K562 (cell line): ENCODE data around the gene POGZ. TPM values are rescaled to one million over a fixed set of nuclear protein-coding genes. Genes with fewer than 3 reads are reported as not detected.

Experiments used
- ATAC-seq: fragments of 200-7000 bp; cut with Tn5 transposase; 3 replicates; pipeline ENCODE4 v1.9.1; 2020; ENCODE audit warnings: moderate library complexity
- BruUV-seq: library from RNA; stranded (reverse); fragments of 400-500 nt; replicated peaks from 2 replicates; lab custom pipeline; 2021; lab: Mats Ljungman, UMichigan
- CTCF ChIA-PET: fragments of 300-600 bp; formaldehyde crosslinking; extraction: SDS; loops from one replicate; lab custom pipeline; 2021; ENCODE audit warnings: low intra/inter-chr PET ratio; lab: Yijun Ruan, JAX
- POLR2A ChIA-PET: fragments of 300-600, 350-650 bp; sonication (Branson Sonifier 250); formaldehyde crosslinking; extraction: SDS; loops from one replicate; lab custom pipeline; 2021; ENCODE audit warnings: antibody characterized with exemption, inconsistent platforms; lab: Yijun Ruan, JAX
- DNase-seq, 4 experiments: peaks; one replicate each; pipeline versions ENCODE4 v3.0.0 to v3.0.0-alpha.2; 2011 to 2018; ENCODE audit warnings: low spot score in 3 of 4, mixed read lengths in 3 of 4; ENCODE audit errors: extremely low read depth in 1 of 4
- FAIRE-seq: peaks from 2 replicates; lab custom pipeline; 2011; peaks lifted over from hg19 to GRCh38; lab: Jason Lieb, UNC
- H2AFZ ChIP-seq: 2 replicates; pipeline ENCODE4 v1.6.0; 2011; ENCODE audit warnings: low read depth, low read length, control low read depth, inconsistent platforms
- H3K27ac ChIP-seq: fragments of 200-600 bp; 3 replicates; pipeline ENCODE4 v1.8.0; 2011; ENCODE audit warnings: low read depth, mild to moderate bottlenecking, control low read depth, inconsistent platforms, low read length, moderate library complexity, mixed read lengths; ENCODE audit errors: extremely low read depth
- H3K27me3 ChIP-seq, 2 experiments: fragments of 300-600 bp in 1 of 2; 2 replicates in 1 of 2; 3 replicates in 1 of 2; pipeline versions ENCODE4 v1.6.0 to v1.8.0; 2011; ENCODE audit warnings: inconsistent platforms in 2 of 2, low read length in 2 of 2, mild to moderate bottlenecking in 1 of 2, mixed read lengths in 1 of 2, moderate library complexity in 1 of 2; ENCODE audit not compliant: control insufficient read depth in 2 of 2, insufficient read depth in 2 of 2
- H3K36me3 ChIP-seq: fragments of 300-600 bp; 3 replicates; pipeline ENCODE4 v1.8.0; 2011; ENCODE audit warnings: mild to moderate bottlenecking, low read length, inconsistent platforms; ENCODE audit not compliant: control insufficient read depth, insufficient read depth
- H3K4me1 ChIP-seq, 2 experiments: fragments of 200-600 bp in 1 of 2; replicated peaks in 1 of 2; 2 replicates in 1 of 2; 3 replicates in 1 of 2; pipeline versions ENCODE4 v1.5.1 to v1.8.0; 2011; ENCODE audit warnings: inconsistent platforms in 2 of 2, low read length in 2 of 2, mild to moderate bottlenecking in 1 of 2, mixed read lengths in 1 of 2, moderate library complexity in 1 of 2; ENCODE audit not compliant: control insufficient read depth in 2 of 2, insufficient read depth in 2 of 2
- H3K4me2 ChIP-seq: 2 replicates; pipeline ENCODE4 v1.6.1; 2011; ENCODE audit warnings: low read length, control low read depth, inconsistent platforms, mixed read lengths; ENCODE audit not compliant: insufficient read depth
- H3K4me3 ChIP-seq: fragments of 200-600 bp; sonication (generic), shearing (Covaris generic); 2 replicates; pipeline ENCODE4 v1.5.1; 2016; ENCODE audit warnings: control low read depth, inconsistent platforms
- H3K79me2 ChIP-seq: fragments of 200-600 bp; 3 replicates; pipeline ENCODE4 v1.8.0; 2011; ENCODE audit warnings: low read length, inconsistent platforms; ENCODE audit not compliant: control insufficient read depth, insufficient read depth
- H3K9ac ChIP-seq, 2 experiments: 2 replicates each; pipeline versions ENCODE4 v1.6.0 to v1.6.1; 2011; ENCODE audit warnings: low read depth in 2 of 2, low read length in 2 of 2, control low read depth in 1 of 2, inconsistent platforms in 1 of 2, mild to moderate bottlenecking in 1 of 2, mixed read lengths in 1 of 2; ENCODE audit not compliant: insufficient read depth in 1 of 2
- H3K9me1 ChIP-seq: one replicate; pipeline ENCODE4 v1.6.0; 2011; ENCODE audit warnings: inconsistent platforms, mild to moderate bottlenecking, low read length, moderate library complexity; ENCODE audit not compliant: control insufficient read depth, insufficient read depth
- H3K9me3 ChIP-seq: replicated peaks from 2 replicates; pipeline ENCODE4 v1.5.1; 2011; ENCODE audit warnings: low read depth, low read length, inconsistent platforms; ENCODE audit not compliant: control insufficient read depth, insufficient read depth
- H4K20me1 ChIP-seq: replicated peaks from 2 replicates; pipeline ENCODE4 v1.6.1; 2011; ENCODE audit warnings: low read length, inconsistent platforms, mixed read lengths; ENCODE audit not compliant: control insufficient read depth, insufficient read depth
- CREB5 ChIP-seq: fragments of 250-450 bp; sonication (Bioruptor Pico); IDR thresholded peaks from 2 replicates; pipeline ENCODE4 v1.5.0; 2020; ENCODE audit warnings: mild to moderate bottlenecking
- HDAC1 ChIP-seq, 2 experiments: fragments of 450-650 bp; IDR thresholded peaks; 2 replicates each; pipeline ENCODE4 v1.6.1; 2016 to 2017; ENCODE audit warnings: inconsistent platforms in 1 of 2, mild to moderate bottlenecking in 1 of 2, moderate library complexity in 1 of 2
- HLTF ChIP-seq: fragments of 450-650 bp; IDR thresholded peaks from 2 replicates; pipeline ENCODE4 v1.6.1; 2016
- LARP7 ChIP-seq: fragments of 450-650 bp; IDR thresholded peaks from 2 replicates; pipeline ENCODE4 v1.6.1; 2016
- SMARCA5 ChIP-seq: fragments of 450-650 bp; IDR thresholded peaks from 2 replicates; pipeline ENCODE4 v1.6.1; 2016
- ZNF76 ChIP-seq: fragments of 250-450 bp; sonication (Bioruptor Pico); IDR thresholded peaks from 2 replicates; pipeline ENCODE4 v1.4.0; 2020; ENCODE audit warnings: mild to moderate bottlenecking, moderate library complexity, borderline replicate concordance
- WGBS: fragments of 100-300 bp; shearing (Covaris generic); methylation state at CpG from one replicate; pipeline ENCODE4 v1.1.6; 2016; ENCODE audit warnings: low coverage, mixed read lengths; ENCODE audit not compliant: insufficient coverage; ENCODE audit errors: missing lambda C conversion rate; 5-methylcytosine and 5-hydroxymethylcytosine counted together
- in situ Hi-C: fragments of 300-500 bp; cut with MboI; formaldehyde crosslinking; loops from 4 replicates; pipeline ENCODE4 v1.15.0; 2018; ENCODE audit warnings: inconsistent platforms, mixed read lengths
- intact Hi-C: fragments of 100-400 bp; cut with micrococcal nuclease; formaldehyde crosslinking; loops from 2 replicates; pipeline ENCODE4 v1.14.2; 2022
- polyA plus RNA-seq, 8 experiments: library from polyadenylated mRNA; depleted of rRNA in 4 of 8; stranded (reverse) in 5 of 8; unstranded in 3 of 8; fragments of >200 nt; fragmentation: Nextera tagmentation in 2 of 8; fragmentation: Illumina TruSeq in 1 of 8; extraction: Ambion mirVana in 2 of 8; extraction: Trizol in 1 of 8; gene quantifications; 2 replicates each; pipeline versions ENCODE4 v1.2.1 to v1.2.3, GENCODE V29; 2011 to 2014; ENCODE audit warnings: inconsistent platforms in 1 of 8, missing spikeins in 1 of 8
- total RNA-seq, 7 experiments: library from RNA; depleted of rRNA in 6 of 7; stranded (reverse); fragments of >200 nt in 6 of 7; fragmentation: Illumina TruSeq in 2 of 7; extraction: Trizol in 2 of 7; gene quantifications; 2 replicates each; pipeline versions ENCODE4 v1.2.1 to v1.2.3, GENCODE V29; 2011 to 2021; ENCODE audit warnings: low replicate concordance in 1 of 7
- TF ChIP-seq, protein P1 (sequence below), 3 experiments: fragments of 200-800 bp in 1 of 3; fragments of 250-450 bp in 1 of 3; fragments of 450-650 bp in 1 of 3; sonication (Bioruptor Pico) in 1 of 3; sonication (Bioruptor generic) in 1 of 3; formaldehyde crosslinking in 1 of 3; IDR thresholded peaks; 2 replicates each; pipeline versions ENCODE4 v1.6.1 to v1.8.0; 2016 to 2022; ENCODE audit warnings: mild to moderate bottlenecking in 2 of 3, missing genetic modification characterization in 2 of 3, missing compliant biosample characterization in 1 of 3, moderate library complexity in 1 of 3

POGZ gene
- total and polyA plus RNA-seq, 9 of the 15 experiments (the other 6 are each of a cell fraction or from before 2014, with no cell fraction given) = 9.4 to 40.6 (median 21.6) TPM

GRCh38 chr1:151373196-151373595 is 86.1 kb downstream of the POGZ start:
- H3K36me3 ChIP-seq = peaks cover 2% of the 10 kb centered on the region; the same call in 1 of the 3 replicates
- H3K4me3 ChIP-seq = no peak overlapping the region
- H3K9ac ChIP-seq = peak overlapping the region in 1 of 2 experiments; percentile 47; a peak in 1 of 4 replicates
- POLR2A ChIA-PET = interaction anchor here (0.7 to 1.5 kb wide), 3 partner anchors 16 to 119 kb away, joined by 3 to 4 read pairs (median 3); partner anchors contain the start of gene PSMD4
- CTCF ChIA-PET = no interaction called here
- no TSS peak for BruUV-seq
- H3K79me2 ChIP-seq = peaks cover 16% of the 10 kb centered on the region
- no peak for DNase-seq
- in situ Hi-C loops (no loop called here), intact Hi-C loops (no loop called here)
- no peaks in the 10 kb centered on the region for H3K27me3 ChIP-seq
- no peaks in the 10 kb centered on the region for H4K20me1 ChIP-seq
- no peak overlapping the region for H3K27ac ChIP-seq
- TF ChIP-seq CREB5 (CRISPR knock-in tag) (no peak), ZNF76 (CRISPR knock-in tag) (no peak), LARP7 (peak; percentile 52; the same call in 1 of the 2 replicates), HDAC1 (IDR thresholded peaks at IDR 0.05) (0 out of 4 replicates have a peak, but pooled peaks of 1 of the 2 experiments have one; percentile 23), SMARCA5 (0 out of 2 replicates have a peak, but pooled peaks have one; percentile 29), HLTF (0 out of 2 replicates have a peak, but pooled peaks have one; percentile 41)
- TF ChIP-seq, protein P1, sequence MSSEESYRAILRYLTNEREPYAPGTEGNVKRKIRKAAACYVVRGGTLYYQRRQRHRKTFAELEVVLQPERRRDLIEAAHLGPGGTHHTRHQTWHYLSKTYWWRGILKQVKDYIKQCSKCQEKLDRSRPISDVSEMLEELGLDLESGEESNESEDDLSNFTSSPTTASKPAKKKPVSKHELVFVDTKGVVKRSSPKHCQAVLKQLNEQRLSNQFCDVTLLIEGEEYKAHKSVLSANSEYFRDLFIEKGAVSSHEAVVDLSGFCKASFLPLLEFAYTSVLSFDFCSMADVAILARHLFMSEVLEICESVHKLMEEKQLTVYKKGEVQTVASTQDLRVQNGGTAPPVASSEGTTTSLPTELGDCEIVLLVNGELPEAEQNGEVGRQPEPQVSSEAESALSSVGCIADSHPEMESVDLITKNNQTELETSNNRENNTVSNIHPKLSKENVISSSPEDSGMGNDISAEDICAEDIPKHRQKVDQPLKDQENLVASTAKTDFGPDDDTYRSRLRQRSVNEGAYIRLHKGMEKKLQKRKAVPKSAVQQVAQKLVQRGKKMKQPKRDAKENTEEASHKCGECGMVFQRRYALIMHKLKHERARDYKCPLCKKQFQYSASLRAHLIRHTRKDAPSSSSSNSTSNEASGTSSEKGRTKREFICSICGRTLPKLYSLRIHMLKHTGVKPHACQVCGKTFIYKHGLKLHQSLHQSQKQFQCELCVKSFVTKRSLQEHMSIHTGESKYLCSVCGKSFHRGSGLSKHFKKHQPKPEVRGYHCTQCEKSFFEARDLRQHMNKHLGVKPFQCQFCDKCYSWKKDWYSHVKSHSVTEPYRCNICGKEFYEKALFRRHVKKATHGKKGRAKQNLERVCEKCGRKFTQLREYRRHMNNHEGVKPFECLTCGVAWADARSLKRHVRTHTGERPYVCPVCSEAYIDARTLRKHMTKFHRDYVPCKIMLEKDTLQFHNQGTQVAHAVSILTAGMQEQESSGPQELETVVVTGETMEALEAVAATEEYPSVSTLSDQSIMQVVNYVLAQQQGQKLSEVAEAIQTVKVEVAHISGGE (CRISPR knock-in tag; IDR thresholded peaks at IDR 0.05) = 0 out of 6 replicates have a peak, but pooled peaks of 1 of the 3 experiments have one; percentile 21
- peak; percentile 32 for FAIRE-seq
- ATAC-seq = no peak
- H2AFZ ChIP-seq = peak overlapping the region; percentile 16
- WGBS = 92% methylated on average over 11 of the region's 14 CpGs
- H3K4me2 ChIP-seq = peak overlapping the region; percentile 92; the same call in 1 of the 2 replicates
- peaks cover 32 to 48% of the 10 kb centered on the region in 2 experiments for H3K4me1 ChIP-seq
- H3K9me3 ChIP-seq = no peaks in the 10 kb centered on the region
- H3K9me1 ChIP-seq = no peaks in the 10 kb centered on the region
